Measurements from ENCODE around the gene GFRA4.

GRCh38 chr20:3635346-3635745 is 27.9 kb downstream of the GFRA4 start:
- TF ChIP-seq CTCF (conservative IDR thresholded peaks at IDR 0.05): no peak
- no peak for TF ChIP-seq EZH2 (IDR thresholded peaks at IDR 0.05; ENCODE audit: low read depth)

Data from PC-9 (cell line).